GM11168 (cell line): ENCODE data around the gene WDCP.
"Not testable (repeated sequence)": the region's sequence is repeated elsewhere in the genome, so short reads cannot be mapped to it uniquely, and the experiment has no call there.

Experiments
- in situ Hi-C: fragments of 300-500 bp; cut with MboI; formaldehyde crosslinking; loops from one replicate; pipeline ENCODE4 v1.12.0; 2022; ENCODE audit warnings: low sequenced_read_pairs; ENCODE audit not compliant: unreplicated experiment

WDCP gene

GRCh38 chr2:24024996-24025663 lies 22.1 kb downstream of the WDCP start:
- in situ Hi-C loops = no loop called here

- in situ Hi-C loops = no loop called here
These were observed 23.2 kb downstream of the WDCP start for GRCh38 chr2:24024018-24024417.

GRCh38 chr2:24022975-24023575 lies 24.1 kb downstream of the WDCP start:
- in situ Hi-C loops = no loop called here

GRCh38 chr2:24022324-24022974 lies 24.7 kb downstream of the WDCP start:
- in situ Hi-C loops = no loop called here

GRCh38 chr2:24021122-24021998 lies 25.8 kb downstream of the WDCP start:
- in situ Hi-C loops = no loop called here

- in situ Hi-C loops = no loop called here
These were observed 26.9 kb downstream of the WDCP start for GRCh38 chr2:24020244-24020643.

GRCh38 chr2:24019729-24020128 lies 27.5 kb downstream of the WDCP start:
- in situ Hi-C loops = no loop called here

- in situ Hi-C loops = no loop called here
These were observed 28.9 kb downstream of the WDCP start for GRCh38 chr2:24018241-24018640.

- in situ Hi-C loops = no loop called here
These were observed 29.5 kb downstream of the WDCP start for GRCh38 chr2:24017711-24018110.

GRCh38 chr2:24016853-24017703 lies 30.1 kb downstream of the WDCP start:
- in situ Hi-C loops = no loop called here

- in situ Hi-C loops = no loop called here
These were observed 30.8 kb downstream of the WDCP start for GRCh38 chr2:24016376-24016761.

- in situ Hi-C loops = no loop called here
These were observed 31.4 kb downstream of the WDCP start for GRCh38 chr2:24015562-24016375.

GRCh38 chr2:24014902-24015301 lies 32.3 kb downstream of the WDCP start:
- in situ Hi-C loops = not testable (repeated sequence)

- in situ Hi-C loops = no loop called here
These were observed 34.5 kb downstream of the WDCP start for GRCh38 chr2:24012521-24013188.

- in situ Hi-C loops = no loop called here
These were observed 35.7 kb downstream of the WDCP start for GRCh38 chr2:24011250-24012104.

- in situ Hi-C loops = no loop called here
These were observed 36.5 kb downstream of the WDCP start for GRCh38 chr2:24010477-24011249.
